Myocyte (in vitro differentiated cells): ENCODE measurements around the gene PTPN14. TPM values are rescaled to one million over a fixed set of nuclear protein-coding genes. Genes with fewer than 3 reads are reported as not detected.
"Not testable (repeated sequence)": the region's sequence is repeated elsewhere in the genome, so short reads cannot be mapped to it uniquely, and the experiment has no call there.

Experiments
- DNase-seq: peaks from one replicate; pipeline ENCODE4 v3.0.0-alpha.2; 2012; ENCODE audit warnings: low read depth
- polyA plus RNA-seq: library from polyadenylated mRNA; unstranded; fragments of >200 nt; gene quantifications from one replicate; pipeline ENCODE4 v1.2.1, GENCODE V29; 2012; ENCODE audit warnings: missing spikeins
- total RNA-seq: library from RNA; depleted of rRNA; stranded (reverse); fragments of >200 nt; gene quantifications from 2 replicates; pipeline ENCODE4 v1.2.3, GENCODE V29; 2014

Gene PTPN14
- total RNA-seq: 17.8 and 19.0 TPM in 2 replicates
- polyA plus RNA-seq: 26.2 TPM

- peak; percentile 96 for DNase-seq
These were observed at the start of gene PTPN14 for GRCh38 chr1:214551436-214552173. PTPN14 (minus strand) TSS chr1:214551602; CDS start chr1:214464803, 86,799 bp downstream.

- no peak for DNase-seq
These were observed 41.8 kb upstream of the PTPN14 start for GRCh38 chr1:214593158-214593557.

GRCh38 chr1:214591918-214592317 lies 40.5 kb upstream of the PTPN14 start:
- DNase-seq: not testable (repeated sequence)

GRCh38 chr1:214590696-214591095 lies 39.3 kb upstream of the PTPN14 start:
- no peak for DNase-seq

GRCh38 chr1:214588963-214589597 lies 37.7 kb upstream of the PTPN14 start:
- no peak for DNase-seq

GRCh38 chr1:214587165-214587564 lies 35.8 kb upstream of the PTPN14 start:
- no peak for DNase-seq

- no peak for DNase-seq
These were observed 35.2 kb upstream of the PTPN14 start for GRCh38 chr1:214586621-214587020.

- peak; percentile 63 for DNase-seq
These were observed 33.7 kb upstream of the PTPN14 start for GRCh38 chr1:214584805-214585766.

GRCh38 chr1:214583824-214584554 lies 32.6 kb upstream of the PTPN14 start:
- no peak for DNase-seq

GRCh38 chr1:214583113-214583512 lies 31.7 kb upstream of the PTPN14 start:
- no peak for DNase-seq

- DNase-seq: no peak
These were observed 31.0 kb upstream of the PTPN14 start for GRCh38 chr1:214582289-214582891.

GRCh38 chr1:214581785-214582184 lies 30.4 kb upstream of the PTPN14 start:
- peak; percentile 38 for DNase-seq

- DNase-seq: no peak
These were observed 27.8 kb upstream of the PTPN14 start for GRCh38 chr1:214579183-214579582.

GRCh38 chr1:214576120-214576519 lies 24.7 kb upstream of the PTPN14 start:
- DNase-seq: not testable (repeated sequence)

- DNase-seq: no peak
These were observed 23.4 kb upstream of the PTPN14 start for GRCh38 chr1:214574598-214575411.

GRCh38 chr1:214573386-214574318 lies 22.2 kb upstream of the PTPN14 start:
- DNase-seq: no peak

GRCh38 chr1:214571281-214571680 lies 19.9 kb upstream of the PTPN14 start:
- DNase-seq: no peak

GRCh38 chr1:214570442-214570841 lies 19.0 kb upstream of the PTPN14 start:
- DNase-seq: no peak
